ENCODE measurements around the gene SF3B1. TPM values are rescaled to one million over a fixed set of nuclear protein-coding genes. Genes with fewer than 3 reads are reported as not detected.
"Not testable (repeated sequence)": the region's sequence is repeated elsewhere in the genome, so short reads cannot be mapped to it uniquely, and the experiment has no call there.

SF3B1 gene
- total RNA-seq, 1 experiment from 2014 or later = 292 TPM

DNA sequence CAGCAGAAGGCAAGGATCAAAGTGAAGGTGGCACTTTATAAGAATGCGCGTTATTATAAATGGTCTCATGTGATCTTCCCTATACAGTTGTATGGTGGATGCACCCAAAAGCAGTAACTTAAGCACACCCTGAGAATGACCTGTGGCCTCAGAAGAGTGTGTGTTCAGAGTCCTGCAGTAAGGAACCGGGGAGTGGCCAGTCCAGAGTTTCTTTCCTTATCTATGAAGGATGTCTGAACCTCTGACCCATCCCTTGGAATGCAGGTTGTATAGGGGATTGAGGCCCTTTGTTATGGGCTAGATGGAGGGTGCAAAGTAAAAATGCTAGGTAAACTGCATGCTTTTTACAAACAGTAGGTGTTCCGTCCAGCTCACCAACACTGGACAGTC, 80.7 kb downstream of the SF3B1 start:
- no peaks in the 10 kb centered on the region for H3K36me3 ChIP-seq
- H3K9me3 ChIP-seq (replicated peaks) = no peaks in the 10 kb centered on the region
- H3K27me3 ChIP-seq = no peaks in the 10 kb centered on the region
- H3K4me3 ChIP-seq = no peak overlapping the region
- no peak for DNase-seq
- H3K27ac ChIP-seq = no peak overlapping the region
- no peaks in the 10 kb centered on the region for H3K4me1 ChIP-seq

DNA sequence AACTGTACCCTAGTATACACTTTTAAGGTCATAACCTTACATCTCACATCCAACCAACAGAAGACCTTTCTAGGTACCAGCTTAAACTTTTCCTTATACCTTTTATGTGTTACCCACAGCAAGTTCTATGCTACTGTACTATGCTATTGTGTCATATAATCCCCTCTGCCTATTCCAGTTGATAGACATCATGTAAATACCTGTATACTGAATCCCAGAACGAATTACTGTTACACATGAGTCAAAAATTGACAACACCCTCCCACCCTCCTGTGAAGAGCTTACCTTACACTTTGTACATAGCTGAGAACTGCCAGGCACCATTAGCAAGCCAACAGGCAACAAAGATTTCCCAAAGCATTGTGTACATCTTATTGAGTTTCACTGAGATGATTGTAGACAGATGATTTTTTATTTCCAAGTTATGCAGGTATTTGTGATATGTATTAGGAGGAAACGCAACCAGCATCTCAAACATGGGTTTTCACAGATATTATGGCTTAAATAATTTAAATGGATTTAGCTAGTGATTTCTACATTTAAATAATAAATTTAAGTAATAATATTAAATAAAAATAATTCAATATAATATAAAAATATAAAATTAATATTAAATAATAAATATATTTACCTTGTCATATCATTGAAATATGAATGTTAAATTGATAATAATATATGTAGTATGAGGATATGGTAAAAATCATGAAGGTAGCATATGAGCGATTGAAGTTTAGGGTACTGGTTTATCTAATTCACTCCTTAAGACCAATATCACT, 81.2 kb downstream of the SF3B1 start:
- Histone ChIP-seq H3K9me3 (replicated peaks) (no peaks in the 10 kb centered on the region), H3K36me3 (no peaks in the 10 kb centered on the region), H3K4me1 (no peaks in the 10 kb centered on the region), H3K27ac (no peak overlapping the region), H3K27me3 (no peaks in the 10 kb centered on the region), H3K4me3 (no peak overlapping the region)
- no peak for DNase-seq

DNA sequence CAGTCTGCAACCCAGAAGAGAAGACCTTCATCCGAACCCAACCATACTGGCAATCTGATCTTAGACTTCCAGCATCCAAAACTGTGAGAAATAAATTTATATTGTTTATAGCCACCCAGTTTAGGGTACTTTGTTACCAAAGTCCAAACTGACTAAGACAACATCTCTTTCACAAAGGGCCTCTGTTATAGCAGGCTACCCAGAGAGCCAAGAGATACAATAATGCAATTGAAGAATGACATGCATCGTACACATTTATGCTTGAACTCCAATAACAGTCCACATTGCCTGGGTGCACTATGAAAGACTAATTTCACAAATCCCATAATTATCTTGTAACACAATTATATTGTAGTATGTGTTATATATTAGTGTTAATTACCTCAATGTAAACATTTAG, 85.1 kb downstream of the SF3B1 start:
- DNase-seq = no peak
- Histone ChIP-seq H3K9me3 (replicated peaks) (no peaks in the 10 kb centered on the region), H3K36me3 (no peaks in the 10 kb centered on the region), H3K4me3 (no peak overlapping the region), H3K4me1 (no peaks in the 10 kb centered on the region), H3K27ac (no peak overlapping the region), H3K27me3 (no peaks in the 10 kb centered on the region)

DNA sequence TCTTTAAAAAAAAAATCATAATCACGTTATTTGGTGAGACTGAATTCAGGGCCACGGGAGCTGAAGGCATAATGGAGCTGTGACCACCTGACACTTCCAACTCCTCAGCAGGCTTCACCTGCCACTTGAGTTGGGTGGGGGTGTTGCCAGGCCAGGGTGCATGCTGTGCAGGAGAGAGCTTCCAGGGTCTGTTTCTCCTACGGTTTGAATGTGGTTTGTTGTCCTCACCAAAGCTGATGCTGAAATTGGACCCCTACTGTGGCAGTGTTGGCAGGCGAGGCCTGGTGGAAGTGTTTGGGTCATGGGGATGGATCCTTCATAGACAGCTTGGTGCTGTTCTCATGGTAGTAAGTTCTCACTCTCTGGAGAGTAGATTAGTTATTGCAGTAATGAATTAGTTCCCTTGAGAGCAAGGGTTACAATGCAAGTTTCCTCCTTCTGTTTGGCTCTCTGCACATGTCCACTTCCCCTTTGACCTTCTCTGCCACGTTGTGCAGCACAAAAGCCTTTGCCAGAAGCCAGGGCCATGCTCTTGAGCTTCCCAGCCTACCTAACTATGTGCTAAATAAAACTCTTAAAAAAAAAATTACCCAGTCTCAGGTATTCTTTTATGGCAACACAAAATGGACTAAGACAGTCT, 86.0 kb downstream of the SF3B1 start:
- no peak for DNase-seq
- H3K27ac ChIP-seq = no peak overlapping the region

DNA sequence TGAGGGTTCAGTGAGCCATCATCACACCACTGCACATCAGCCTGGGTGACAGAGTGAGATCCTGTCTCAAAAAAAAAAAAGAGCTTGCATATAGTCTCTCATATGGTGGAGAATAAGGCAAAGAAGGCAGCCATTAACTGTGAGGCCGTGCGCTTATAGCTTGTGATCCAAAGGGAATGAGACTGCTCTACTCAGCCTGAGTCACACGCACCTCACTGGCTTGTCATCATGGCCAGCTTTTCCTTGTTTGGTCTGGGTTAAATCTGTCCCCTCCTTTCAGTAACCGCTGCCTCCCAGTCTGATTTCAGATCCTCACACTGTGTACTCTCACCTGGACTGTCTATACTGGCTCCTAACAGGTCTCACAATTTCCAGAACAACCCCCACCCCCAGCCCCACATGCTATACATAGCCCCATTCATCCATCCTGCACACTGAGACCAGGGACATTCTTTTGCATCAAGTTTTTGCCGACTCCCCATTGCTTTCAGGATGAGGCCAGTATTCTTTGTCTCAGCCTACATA, 88.9 kb downstream of the SF3B1 start:
- no peaks in the 10 kb centered on the region for H3K36me3 ChIP-seq
- no peaks in the 10 kb centered on the region for H3K4me1 ChIP-seq
- DNase-seq = no peak
- H3K27ac ChIP-seq = no peak overlapping the region
- H3K27me3 ChIP-seq = no peaks in the 10 kb centered on the region
- no peaks in the 10 kb centered on the region for H3K9me3 ChIP-seq (replicated peaks)
- H3K4me3 ChIP-seq = no peak overlapping the region

More for the DNA sequence above, 86.0 kb downstream of the SF3B1 start:
- H3K27me3 ChIP-seq = no peaks in the 10 kb centered on the region
- H3K4me1 ChIP-seq = no peaks in the 10 kb centered on the region
- H3K36me3 ChIP-seq = no peaks in the 10 kb centered on the region
- no peak overlapping the region for H3K4me3 ChIP-seq
- no peaks in the 10 kb centered on the region for H3K9me3 ChIP-seq (replicated peaks)

DNA sequence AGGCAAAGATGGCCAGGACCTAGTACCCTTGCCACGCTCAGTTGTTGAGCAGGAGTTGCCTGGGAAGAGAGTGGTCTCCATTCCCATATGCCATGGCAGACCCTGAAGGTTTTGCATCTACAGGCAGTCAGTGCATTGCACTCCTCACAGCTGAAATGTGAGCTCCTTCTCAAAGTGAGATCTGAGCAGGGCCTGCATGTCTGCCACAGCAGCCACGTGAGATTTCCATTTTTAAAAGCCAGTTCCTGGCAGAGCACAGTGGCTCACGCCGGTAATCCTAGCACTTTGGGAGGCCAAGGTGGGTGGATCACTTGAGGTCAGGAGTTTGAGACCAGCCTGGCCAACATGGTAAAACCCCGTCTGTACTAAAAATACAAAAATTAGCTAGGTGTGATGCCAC, 90.9 kb downstream of the SF3B1 start:
- H3K27me3 ChIP-seq; H3K4me3 ChIP-seq; H3K9me3 ChIP-seq (replicated peaks); H3K27ac ChIP-seq; H3K4me1 ChIP-seq; DNase-seq; H3K36me3 ChIP-seq: not testable (repeated sequence)

DNA sequence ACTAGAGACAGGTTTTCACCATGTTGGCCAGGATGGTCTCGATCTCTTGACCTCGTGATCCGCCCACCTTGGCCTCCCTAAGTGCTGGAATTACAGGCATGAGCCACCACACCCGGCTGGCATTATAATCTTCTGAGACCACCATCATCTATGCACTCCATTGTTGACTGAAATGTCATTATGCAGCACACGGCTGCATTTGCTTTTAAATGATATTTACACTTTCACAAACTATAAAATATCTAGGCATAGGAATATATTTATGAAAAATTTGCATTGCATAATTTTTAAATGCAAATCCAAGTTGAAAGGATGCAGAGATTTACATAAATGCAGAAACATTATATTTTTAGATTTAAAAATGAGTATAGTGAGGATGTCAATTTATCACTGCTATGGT, 94.2 kb downstream of the SF3B1 start:
- Histone ChIP-seq H3K4me3 (no peak overlapping the region), H3K27ac (no peak overlapping the region), H3K9me3 (replicated peaks) (no peaks in the 10 kb centered on the region), H3K4me1 (no peaks in the 10 kb centered on the region), H3K36me3 (no peaks in the 10 kb centered on the region), H3K27me3 (no peaks in the 10 kb centered on the region)
- no peak for DNase-seq

Other genes with a start within 250 kb of the SF3B1 start
- gene ANKRD44, start 124.2 kb downstream of the SF3B1 start, total RNA-seq (2014; rRNA removed; shearing (Covaris generic)) = 0.48 and 0.85 TPM in 2 replicates
- 18.1 TPM in 2 replicates for gene COQ10B, start 18.5 kb upstream of the SF3B1 start, total RNA-seq (2014; rRNA removed; shearing (Covaris generic))
- gene HSPD1, start 64.8 kb upstream of the SF3B1 start, total RNA-seq (2014; rRNA removed; shearing (Covaris generic)) = 749 and 770 TPM in 2 replicates
- gene HSPE1, start 65.4 kb upstream of the SF3B1 start, total RNA-seq (2014; rRNA removed; shearing (Covaris generic)) = 395 and 401 TPM in 2 replicates
- gene MOB4, start 81.0 kb upstream of the SF3B1 start, total RNA-seq (2014; rRNA removed; shearing (Covaris generic)) = 64.4 and 71.1 TPM in 2 replicates
- gene RFTN2, start 240.6 kb upstream of the SF3B1 start, total RNA-seq (2014; rRNA removed; shearing (Covaris generic)) = 0.02 TPM in 1 of 2 replicates, not detected in the other